Measurements from ENCODE around the gene INIP. TPM values are rescaled to one million over a fixed set of nuclear protein-coding genes. Genes with fewer than 3 reads are reported as not detected.

INIP gene
- total RNA-seq, 1 experiment from 2014 or later, result 24.5 TPM

DNA sequence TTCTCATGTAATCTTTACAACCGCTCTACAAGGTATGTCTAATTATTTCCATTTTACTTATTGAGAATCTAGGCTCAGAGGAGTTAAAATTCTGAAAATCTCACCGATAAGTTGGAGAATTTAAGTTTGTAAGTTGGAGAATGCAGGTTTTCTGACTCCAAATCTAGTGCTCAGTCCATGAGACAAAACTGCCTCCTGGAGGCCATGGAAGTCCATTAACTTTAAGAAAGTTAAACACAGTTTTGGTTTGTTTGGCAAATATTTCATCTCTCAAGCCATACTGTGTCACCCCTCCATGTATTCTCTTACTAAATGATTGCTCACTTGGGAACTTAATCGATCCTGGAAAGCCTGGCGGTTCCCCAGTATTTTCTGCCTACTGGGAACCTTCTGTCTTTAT lies 52.6 kb downstream of the INIP start:
- H4K5ac ChIP-seq (ENCODE audit: insufficient read length, low read depth, low read length), result no peak overlapping the region
- no peak overlapping the region for H3K9ac ChIP-seq (ENCODE audit: extremely low read depth, insufficient read length, low read length)
- no peak overlapping the region for H2BK5ac ChIP-seq (ENCODE audit: insufficient read length, low read length)
- H2AK5ac ChIP-seq (ENCODE audit: insufficient read length, low read length), result no peak overlapping the region
- no peak overlapping the region for H2BK120ac ChIP-seq (ENCODE audit: low read depth, low read length, poor library complexity, severe bottlenecking)
- H4K8ac ChIP-seq (replicated peaks; ENCODE audit: insufficient read length, low read depth, low read length), result no peak overlapping the region
- H2BK12ac ChIP-seq (ENCODE audit: insufficient read length, low read depth, low read length), result no peak overlapping the region
- TF ChIP-seq, protein P1, sequence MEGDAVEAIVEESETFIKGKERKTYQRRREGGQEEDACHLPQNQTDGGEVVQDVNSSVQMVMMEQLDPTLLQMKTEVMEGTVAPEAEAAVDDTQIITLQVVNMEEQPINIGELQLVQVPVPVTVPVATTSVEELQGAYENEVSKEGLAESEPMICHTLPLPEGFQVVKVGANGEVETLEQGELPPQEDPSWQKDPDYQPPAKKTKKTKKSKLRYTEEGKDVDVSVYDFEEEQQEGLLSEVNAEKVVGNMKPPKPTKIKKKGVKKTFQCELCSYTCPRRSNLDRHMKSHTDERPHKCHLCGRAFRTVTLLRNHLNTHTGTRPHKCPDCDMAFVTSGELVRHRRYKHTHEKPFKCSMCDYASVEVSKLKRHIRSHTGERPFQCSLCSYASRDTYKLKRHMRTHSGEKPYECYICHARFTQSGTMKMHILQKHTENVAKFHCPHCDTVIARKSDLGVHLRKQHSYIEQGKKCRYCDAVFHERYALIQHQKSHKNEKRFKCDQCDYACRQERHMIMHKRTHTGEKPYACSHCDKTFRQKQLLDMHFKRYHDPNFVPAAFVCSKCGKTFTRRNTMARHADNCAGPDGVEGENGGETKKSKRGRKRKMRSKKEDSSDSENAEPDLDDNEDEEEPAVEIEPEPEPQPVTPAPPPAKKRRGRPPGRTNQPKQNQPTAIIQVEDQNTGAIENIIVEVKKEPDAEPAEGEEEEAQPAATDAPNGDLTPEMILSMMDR (conservative IDR thresholded peaks at IDR 0.05), result peak; percentile 23; the same call in 2 of the 3 replicates
- no peak overlapping the region for H3K4me2 ChIP-seq (ENCODE audit: insufficient read depth, insufficient read length, low read length)
- H3K18ac ChIP-seq (ENCODE audit: insufficient read length, low read depth, low read length), result no peak overlapping the region
- H3T11ph ChIP-seq (ENCODE audit: low read length), result no peak overlapping the region
- no peaks in the 10 kb centered on the region for H3K9me3 ChIP-seq (ENCODE audit: control insufficient read depth, low read depth, low read length)
- no peak overlapping the region for H3K4ac ChIP-seq (ENCODE audit: low read depth, low read length)
- no peak overlapping the region for H3K56ac ChIP-seq (ENCODE audit: insufficient read length, low read depth, low read length)
- no peak overlapping the region for H2BK20ac ChIP-seq (ENCODE audit: low read depth, low read length, poor library complexity, severe bottlenecking)
- no peaks in the 10 kb centered on the region for H4K20me1 ChIP-seq (ENCODE audit: control insufficient read depth, insufficient read depth, insufficient read length)
- H3K23me2 ChIP-seq (ENCODE audit: insufficient read length, low read depth, low read length, poor library complexity, severe bottlenecking), result peaks cover under 1% of the 10 kb centered on the region
- peaks cover 5 to 6% of the 10 kb centered on the region in 2 experiments; a peak in 1 of 4 replicates for H3K4me1 Mint-ChIP-seq
- H2AFZ ChIP-seq (ENCODE audit: low read length), result no peak overlapping the region
- no peaks in the 10 kb centered on the region for H3K27me3 Mint-ChIP-seq (ENCODE audit: low read depth)
- no peak overlapping the region for H3K27ac Mint-ChIP-seq
- no peaks in the 10 kb centered on the region for H3K4me1 ChIP-seq (ENCODE audit: insufficient read depth, low read length)
- no peaks in the 10 kb centered on the region for H3K9me3 Mint-ChIP-seq
- H3K36me3 Mint-ChIP-seq (ENCODE audit: insufficient read depth in 1 of 3, low read depth in 3 of 3), result no peaks in the 10 kb centered on the region; a peak in 1 of 7 replicates
- H3K23ac ChIP-seq (ENCODE audit: insufficient read length, low read depth, low read length), result no peak overlapping the region
- no peak for DNase-seq
- H3K79me2 ChIP-seq (ENCODE audit: insufficient read depth, low read length), result no peaks in the 10 kb centered on the region
- WGBS (ENCODE audit: extremely low coverage, insufficient read length, low lambda C conversion rate), result no CpG with 5 or more reads among the region's 4 CpGs
- no peak overlapping the region for H2BK15ac ChIP-seq (ENCODE audit: low read depth, low read length)
- no peak overlapping the region for H3K4me3 Mint-ChIP-seq
- no peaks in the 10 kb centered on the region for H3K27me3 ChIP-seq (ENCODE audit: insufficient read depth, low read length)
- no peaks in the 10 kb centered on the region for H3K79me1 ChIP-seq (ENCODE audit: insufficient read depth, low read depth, low read length, poor library complexity, severe bottlenecking)
- H3K14ac ChIP-seq (ENCODE audit: insufficient read depth, low read length), result no peak overlapping the region
- no peak overlapping the region for H3K27ac ChIP-seq (ENCODE audit: insufficient read length, low read depth, low read length)
- H4K91ac ChIP-seq (ENCODE audit: insufficient read length, low read depth, low read length), result no peak overlapping the region

Measured in H9 (cell line).